ENCODE results near the gene SYPL1. TPM values are rescaled to one million over a fixed set of nuclear protein-coding genes. Genes with fewer than 3 reads are reported as not detected.

The SYPL1 gene
- total and polyA plus RNA-seq, 9 of the 15 experiments (the other 6 are each of a cell fraction or from before 2014, with no cell fraction given): 23.8 to 214 (median 70.2) TPM

DNA sequence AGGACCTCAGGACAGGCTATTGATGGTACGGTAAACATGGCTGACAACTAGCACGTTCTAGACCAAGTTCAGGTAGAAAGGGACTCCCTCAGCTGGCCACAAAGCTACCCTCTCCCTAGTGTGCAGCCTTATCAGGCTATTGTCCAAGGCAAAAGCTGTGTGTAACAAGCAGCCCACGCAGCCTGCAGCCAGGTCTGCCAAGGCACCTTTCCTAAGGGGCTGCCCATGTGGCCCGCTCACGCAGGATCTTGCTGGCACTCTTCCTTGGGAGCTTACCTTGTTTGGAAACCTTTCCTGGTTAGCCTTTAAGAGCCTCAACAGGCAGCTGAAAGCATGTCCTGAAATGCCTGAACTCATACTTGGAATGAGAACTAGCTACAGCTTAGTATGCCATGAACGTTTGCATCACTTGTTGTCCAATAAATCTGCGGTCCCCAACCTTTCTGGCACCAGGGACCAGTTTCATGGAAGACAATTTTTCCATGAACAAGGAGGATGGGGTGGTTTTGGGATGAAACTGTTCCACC lies 51.7 kb downstream of the SYPL1 start (continued):
- TF ChIP-seq L3MBTL2 (IDR thresholded peaks at IDR 0.05) (no peak), RBM17 (IDR thresholded peaks at IDR 0.05; ENCODE audit: borderline replicate concordance, low read depth, low read length) (no peak), HMGN3 (IDR thresholded peaks at IDR 0.05; ENCODE audit: borderline replicate concordance, extremely low read depth, insufficient read length, low read depth, low read length) (no peak), FIP1L1 (IDR thresholded peaks at IDR 0.05; ENCODE audit: low read depth, low read length, poor library complexity, severe bottlenecking) (no peak), POLR2B (IDR thresholded peaks at IDR 0.05; ENCODE audit: low read depth, partially characterized antibody) (no peak)
- TF ChIP-seq, protein P1, sequence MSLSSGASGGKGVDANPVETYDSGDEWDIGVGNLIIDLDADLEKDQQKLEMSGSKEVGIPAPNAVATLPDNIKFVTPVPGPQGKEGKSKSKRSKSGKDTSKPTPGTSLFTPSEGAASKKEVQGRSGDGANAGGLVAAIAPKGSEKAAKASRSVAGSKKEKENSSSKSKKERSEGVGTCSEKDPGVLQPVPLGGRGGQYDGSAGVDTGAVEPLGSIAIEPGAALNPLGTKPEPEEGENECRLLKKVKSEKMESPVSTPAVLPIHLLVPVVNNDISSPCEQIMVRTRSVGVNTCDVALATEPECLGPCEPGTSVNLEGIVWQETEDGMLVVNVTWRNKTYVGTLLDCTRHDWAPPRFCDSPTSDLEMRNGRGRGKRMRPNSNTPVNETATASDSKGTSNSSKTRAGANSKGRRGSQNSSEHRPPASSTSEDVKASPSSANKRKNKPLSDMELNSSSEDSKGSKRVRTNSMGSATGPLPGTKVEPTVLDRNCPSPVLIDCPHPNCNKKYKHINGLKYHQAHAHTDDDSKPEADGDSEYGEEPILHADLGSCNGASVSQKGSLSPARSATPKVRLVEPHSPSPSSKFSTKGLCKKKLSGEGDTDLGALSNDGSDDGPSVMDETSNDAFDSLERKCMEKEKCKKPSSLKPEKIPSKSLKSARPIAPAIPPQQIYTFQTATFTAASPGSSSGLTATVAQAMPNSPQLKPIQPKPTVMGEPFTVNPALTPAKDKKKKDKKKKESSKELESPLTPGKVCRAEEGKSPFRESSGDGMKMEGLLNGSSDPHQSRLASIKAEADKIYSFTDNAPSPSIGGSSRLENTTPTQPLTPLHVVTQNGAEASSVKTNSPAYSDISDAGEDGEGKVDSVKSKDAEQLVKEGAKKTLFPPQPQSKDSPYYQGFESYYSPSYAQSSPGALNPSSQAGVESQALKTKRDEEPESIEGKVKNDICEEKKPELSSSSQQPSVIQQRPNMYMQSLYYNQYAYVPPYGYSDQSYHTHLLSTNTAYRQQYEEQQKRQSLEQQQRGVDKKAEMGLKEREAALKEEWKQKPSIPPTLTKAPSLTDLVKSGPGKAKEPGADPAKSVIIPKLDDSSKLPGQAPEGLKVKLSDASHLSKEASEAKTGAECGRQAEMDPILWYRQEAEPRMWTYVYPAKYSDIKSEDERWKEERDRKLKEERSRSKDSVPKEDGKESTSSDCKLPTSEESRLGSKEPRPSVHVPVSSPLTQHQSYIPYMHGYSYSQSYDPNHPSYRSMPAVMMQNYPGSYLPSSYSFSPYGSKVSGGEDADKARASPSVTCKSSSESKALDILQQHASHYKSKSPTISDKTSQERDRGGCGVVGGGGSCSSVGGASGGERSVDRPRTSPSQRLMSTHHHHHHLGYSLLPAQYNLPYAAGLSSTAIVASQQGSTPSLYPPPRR (CRISPR knock-in tag; IDR thresholded peaks at IDR 0.05; ENCODE audit: borderline replicate concordance): no peak
- TF ChIP-seq, protein P2, sequence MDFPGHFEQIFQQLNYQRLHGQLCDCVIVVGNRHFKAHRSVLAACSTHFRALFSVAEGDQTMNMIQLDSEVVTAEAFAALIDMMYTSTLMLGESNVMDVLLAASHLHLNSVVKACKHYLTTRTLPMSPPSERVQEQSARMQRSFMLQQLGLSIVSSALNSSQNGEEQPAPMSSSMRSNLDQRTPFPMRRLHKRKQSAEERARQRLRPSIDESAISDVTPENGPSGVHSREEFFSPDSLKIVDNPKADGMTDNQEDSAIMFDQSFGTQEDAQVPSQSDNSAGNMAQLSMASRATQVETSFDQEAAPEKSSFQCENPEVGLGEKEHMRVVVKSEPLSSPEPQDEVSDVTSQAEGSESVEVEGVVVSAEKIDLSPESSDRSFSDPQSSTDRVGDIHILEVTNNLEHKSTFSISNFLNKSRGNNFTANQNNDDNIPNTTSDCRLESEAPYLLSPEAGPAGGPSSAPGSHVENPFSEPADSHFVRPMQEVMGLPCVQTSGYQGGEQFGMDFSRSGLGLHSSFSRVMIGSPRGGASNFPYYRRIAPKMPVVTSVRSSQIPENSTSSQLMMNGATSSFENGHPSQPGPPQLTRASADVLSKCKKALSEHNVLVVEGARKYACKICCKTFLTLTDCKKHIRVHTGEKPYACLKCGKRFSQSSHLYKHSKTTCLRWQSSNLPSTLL (IDR thresholded peaks at IDR 0.05): no peak
- TF ChIP-seq, protein P3, sequence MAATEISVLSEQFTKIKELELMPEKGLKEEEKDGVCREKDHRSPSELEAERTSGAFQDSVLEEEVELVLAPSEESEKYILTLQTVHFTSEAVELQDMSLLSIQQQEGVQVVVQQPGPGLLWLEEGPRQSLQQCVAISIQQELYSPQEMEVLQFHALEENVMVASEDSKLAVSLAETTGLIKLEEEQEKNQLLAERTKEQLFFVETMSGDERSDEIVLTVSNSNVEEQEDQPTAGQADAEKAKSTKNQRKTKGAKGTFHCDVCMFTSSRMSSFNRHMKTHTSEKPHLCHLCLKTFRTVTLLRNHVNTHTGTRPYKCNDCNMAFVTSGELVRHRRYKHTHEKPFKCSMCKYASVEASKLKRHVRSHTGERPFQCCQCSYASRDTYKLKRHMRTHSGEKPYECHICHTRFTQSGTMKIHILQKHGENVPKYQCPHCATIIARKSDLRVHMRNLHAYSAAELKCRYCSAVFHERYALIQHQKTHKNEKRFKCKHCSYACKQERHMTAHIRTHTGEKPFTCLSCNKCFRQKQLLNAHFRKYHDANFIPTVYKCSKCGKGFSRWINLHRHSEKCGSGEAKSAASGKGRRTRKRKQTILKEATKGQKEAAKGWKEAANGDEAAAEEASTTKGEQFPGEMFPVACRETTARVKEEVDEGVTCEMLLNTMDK (IDR thresholded peaks at IDR 0.05; ENCODE audit: borderline replicate concordance, insufficient read depth, low read depth, low read length, poor library complexity, severe bottlenecking): no peak

All from K562 (cell line).